PC-9 (cell line): Measurements from ENCODE around the gene ZNF609. TPM values are rescaled to one million over a fixed set of nuclear protein-coding genes. Genes with fewer than 3 reads are reported as not detected.

ENCODE experiments used
- BruUV-seq: library from RNA; stranded (reverse); fragments of 400-500 nt; replicated peaks from 2 replicates; lab custom pipeline; 2021; lab: Mats Ljungman, UMichigan
- CTCF ChIA-PET: fragments of 300-600 bp; sonication (Branson Sonifier 250); formaldehyde crosslinking; loops from one replicate; lab custom pipeline; 2022; ENCODE audit warnings: antibody characterized with exemption; lab: Charles Lee
- POLR2A ChIA-PET: fragments of 300-600 bp; sonication (Branson Sonifier 250); formaldehyde crosslinking; loops from one replicate; lab custom pipeline; 2022; ENCODE audit warnings: antibody characterized with exemption; ENCODE audit not compliant: unreplicated experiment; lab: Charles Lee
- DNase-seq, 2 experiments: peaks; one replicate each; pipeline versions ENCODE4 v3.0.0 to v3.0.0-alpha.2; 2015 to 2022; ENCODE audit warnings: mixed read lengths in 1 of 2
- H2AFZ ChIP-seq: fragments of 200-600 bp; sonication (generic); 2 replicates; pipeline ENCODE4 v1.8.1; 2017; ENCODE audit warnings: antibody characterized with exemption
- H3F3A ChIP-seq: fragments of 200-600 bp; sonication (generic); 2 replicates; pipeline ENCODE4 v1.8.1; 2017; ENCODE audit warnings: antibody characterized with exemption, mild to moderate bottlenecking, low read depth; ENCODE audit not compliant: insufficient read depth
- H3K27ac ChIP-seq: fragments of 200-600 bp; sonication (generic); 2 replicates; pipeline ENCODE4 v1.6.1; 2016; ENCODE audit warnings: mixed run types
- H3K27me3 ChIP-seq: fragments of 200-600 bp; sonication (generic); 2 replicates; pipeline ENCODE4 v1.6.1; 2016; ENCODE audit warnings: low read depth, mixed run types; ENCODE audit not compliant: insufficient read depth
- H3K36me3 ChIP-seq: fragments of 200-600 bp; sonication (generic); 2 replicates; pipeline ENCODE4 v1.6.1; 2016; ENCODE audit warnings: low read depth, mixed run types
- H3K4me1 ChIP-seq: fragments of 200-600 bp; sonication (generic); replicated peaks from 2 replicates; pipeline ENCODE4 v1.6.1; 2016; ENCODE audit warnings: mixed run types; ENCODE audit not compliant: insufficient read depth
- H3K4me2 ChIP-seq: fragments of 200-600 bp; sonication (generic); 2 replicates; pipeline ENCODE4 v1.6.1; 2017; ENCODE audit warnings: mixed run types
- H3K4me3 ChIP-seq: fragments of 200-600 bp; sonication (generic); 2 replicates; pipeline ENCODE4 v1.6.1; 2016; ENCODE audit warnings: mixed run types
- H3K79me2 ChIP-seq: fragments of 200-600 bp; sonication (generic); 2 replicates; pipeline ENCODE4 v1.6.1; 2017; ENCODE audit warnings: low read depth, mixed run types
- H3K9me2 ChIP-seq: fragments of 200-600 bp; sonication (generic); 2 replicates; pipeline ENCODE4 v1.8.1; 2017; ENCODE audit warnings: mild to moderate bottlenecking; ENCODE audit not compliant: insufficient read depth
- H3K9me3 ChIP-seq: fragments of 200-600 bp; sonication (generic); 2 replicates; pipeline ENCODE4 v1.8.1; 2016; ENCODE audit warnings: low read depth; ENCODE audit not compliant: insufficient read depth
- H4K20me1 ChIP-seq: fragments of 200-600 bp; sonication (generic); 2 replicates; pipeline ENCODE4 v1.8.1; 2017; ENCODE audit not compliant: insufficient read depth
- EZH2 ChIP-seq: fragments of 200-600 bp; sonication (generic); IDR thresholded peaks from 2 replicates; pipeline ENCODE4 v1.8.0; 2017; ENCODE audit warnings: antibody characterized with exemption, low read depth
- intact Hi-C: fragments of 100-400 bp; cut with micrococcal nuclease; formaldehyde crosslinking; loops from one replicate; pipeline ENCODE4 v1.10.0; 2022; ENCODE audit not compliant: unreplicated experiment
- total RNA-seq: library from RNA; stranded (reverse); gene quantifications from 2 replicates; pipeline ENCODE4 v1.2.3, GENCODE V29; 2021
- TF ChIP-seq, protein P1 (sequence below): fragments of 200-600 bp; sonication (generic); conservative IDR thresholded peaks from 2 replicates; pipeline ENCODE4 v1.6.1; 2017; ENCODE audit warnings: mixed run types, antibody characterized with exemption, mild to moderate bottlenecking, moderate library complexity

ZNF609 gene
- total RNA-seq, 1 experiment from 2014 or later = 38.6 TPM

DNA sequence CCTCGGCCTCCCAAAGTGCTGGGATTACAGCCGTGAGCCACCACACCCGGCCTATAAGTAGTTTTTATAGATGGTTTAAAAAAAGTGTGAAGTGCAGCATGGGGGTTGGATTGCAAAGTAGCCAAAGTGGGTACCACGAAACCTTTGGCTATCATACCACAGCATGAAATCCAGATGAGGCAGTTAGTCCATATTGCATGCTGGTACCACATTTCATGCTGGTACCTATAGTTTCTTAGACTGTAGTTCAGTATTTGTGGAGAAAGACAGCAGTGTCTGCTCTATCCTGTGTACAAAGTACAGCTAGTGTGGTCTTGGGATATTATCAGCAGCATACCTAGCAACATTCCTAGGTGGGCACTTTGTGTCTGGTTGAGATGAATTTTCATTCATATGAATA is 11.8 kb downstream of the ZNF609 start:
- intact Hi-C loops = no loop called here
- H3K36me3 ChIP-seq = no peaks in the 10 kb centered on the region

DNA sequence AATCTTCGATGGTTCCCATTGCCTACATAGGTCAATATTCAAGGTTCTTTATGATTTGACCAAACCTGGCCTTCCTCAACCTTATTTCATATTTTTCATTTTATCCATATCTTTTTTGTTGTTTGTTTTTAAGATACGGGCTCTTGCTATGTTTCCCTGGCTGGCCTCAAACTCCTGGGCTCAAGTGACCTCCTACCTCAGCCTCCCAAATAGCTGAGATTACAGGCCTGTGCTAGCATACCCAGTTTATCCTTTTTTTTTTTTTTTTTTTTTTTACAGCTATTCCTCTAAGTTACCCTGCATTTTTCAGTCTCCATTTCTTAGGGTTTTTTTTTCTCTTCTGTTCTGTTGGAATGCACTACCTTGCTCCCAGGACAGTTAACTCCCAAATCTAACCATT is 14.5 kb downstream of the ZNF609 start:
- Histone ChIP-seq H3K4me2 (no peak overlapping the region), H3K79me2 (no peaks in the 10 kb centered on the region), H4K20me1 (no peaks in the 10 kb centered on the region), H3K27me3 (no peaks in the 10 kb centered on the region), H3K36me3 (no peaks in the 10 kb centered on the region), H3K4me1 (no peaks in the 10 kb centered on the region), H2AFZ (no peak overlapping the region), H3K9me2 (no peaks in the 10 kb centered on the region), H3K27ac (no peak overlapping the region), H3F3A (no peaks in the 10 kb centered on the region), H3K9me3 (no peaks in the 10 kb centered on the region), H3K4me3 (no peak overlapping the region)
- BruUV-seq = no TSS peak
- TF ChIP-seq, protein P1, sequence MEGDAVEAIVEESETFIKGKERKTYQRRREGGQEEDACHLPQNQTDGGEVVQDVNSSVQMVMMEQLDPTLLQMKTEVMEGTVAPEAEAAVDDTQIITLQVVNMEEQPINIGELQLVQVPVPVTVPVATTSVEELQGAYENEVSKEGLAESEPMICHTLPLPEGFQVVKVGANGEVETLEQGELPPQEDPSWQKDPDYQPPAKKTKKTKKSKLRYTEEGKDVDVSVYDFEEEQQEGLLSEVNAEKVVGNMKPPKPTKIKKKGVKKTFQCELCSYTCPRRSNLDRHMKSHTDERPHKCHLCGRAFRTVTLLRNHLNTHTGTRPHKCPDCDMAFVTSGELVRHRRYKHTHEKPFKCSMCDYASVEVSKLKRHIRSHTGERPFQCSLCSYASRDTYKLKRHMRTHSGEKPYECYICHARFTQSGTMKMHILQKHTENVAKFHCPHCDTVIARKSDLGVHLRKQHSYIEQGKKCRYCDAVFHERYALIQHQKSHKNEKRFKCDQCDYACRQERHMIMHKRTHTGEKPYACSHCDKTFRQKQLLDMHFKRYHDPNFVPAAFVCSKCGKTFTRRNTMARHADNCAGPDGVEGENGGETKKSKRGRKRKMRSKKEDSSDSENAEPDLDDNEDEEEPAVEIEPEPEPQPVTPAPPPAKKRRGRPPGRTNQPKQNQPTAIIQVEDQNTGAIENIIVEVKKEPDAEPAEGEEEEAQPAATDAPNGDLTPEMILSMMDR = no peak
- TF ChIP-seq EZH2 = no peak
- ChIA-PET POLR2A (no interaction called here), CTCF (interaction anchor here (0.6 kb wide), 1 partner anchor 1008 kb away, joined by 6 read pairs; no protein-coding TSS in a partner anchor)
- no peak for DNase-seq
- intact Hi-C loops = no loop called here

More for the DNA sequence above, 11.8 kb downstream of the ZNF609 start:
- Histone ChIP-seq H3K9me3 (no peaks in the 10 kb centered on the region), H3F3A (no peaks in the 10 kb centered on the region), H3K4me1 (no peaks in the 10 kb centered on the region), H3K27me3 (no peaks in the 10 kb centered on the region), H4K20me1 (no peaks in the 10 kb centered on the region), H3K27ac (no peak overlapping the region), H2AFZ (no peak overlapping the region), H3K79me2 (peaks cover 4% of the 10 kb centered on the region), H3K9me2 (no peaks in the 10 kb centered on the region), H3K4me2 (no peak overlapping the region), H3K4me3 (no peak overlapping the region)
- ChIA-PET POLR2A (no interaction called here), CTCF (no interaction called here)
- no peak for DNase-seq
- TF ChIP-seq, protein P1 = no peak
- TF ChIP-seq EZH2 = no peak
- BruUV-seq = no TSS peak

DNA sequence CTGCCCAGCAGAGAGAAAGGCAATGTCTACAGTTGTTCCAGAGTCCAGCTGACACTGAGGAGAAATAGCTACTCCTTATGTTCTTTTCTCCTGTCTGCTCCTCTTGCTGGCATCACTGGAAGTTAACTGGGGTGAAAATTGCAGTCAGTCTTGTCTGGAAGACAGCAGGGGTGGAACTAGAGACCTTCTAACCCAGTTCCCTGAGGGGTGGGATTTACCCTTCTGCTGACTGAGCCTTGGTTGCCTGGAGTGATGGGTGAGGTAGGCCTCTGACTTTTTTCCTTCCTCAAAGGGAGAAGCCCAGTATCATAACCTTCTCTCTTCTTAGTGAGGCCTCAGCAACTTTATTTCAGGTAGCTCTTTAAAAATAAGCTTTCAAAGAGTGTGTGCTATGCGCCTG is 16.2 kb downstream of the ZNF609 start:
- H4K20me1 ChIP-seq = no peaks in the 10 kb centered on the region
- H3K9me2 ChIP-seq = no peaks in the 10 kb centered on the region
- H3F3A ChIP-seq = no peaks in the 10 kb centered on the region
- H3K4me1 ChIP-seq = no peaks in the 10 kb centered on the region
- no peak overlapping the region for H3K4me2 ChIP-seq
- no peaks in the 10 kb centered on the region for H3K79me2 ChIP-seq
- no TSS peak for BruUV-seq
- H3K4me3 ChIP-seq = no peak overlapping the region
- no peak overlapping the region for H3K27ac ChIP-seq
- no peak for TF ChIP-seq EZH2
- TF ChIP-seq, protein P1 = no peak
- H3K9me3 ChIP-seq = no peaks in the 10 kb centered on the region
- no peak overlapping the region for H2AFZ ChIP-seq
- CTCF ChIA-PET = no interaction called here
- H3K27me3 ChIP-seq = no peaks in the 10 kb centered on the region
- intact Hi-C loops = no loop called here
- H3K36me3 ChIP-seq = no peaks in the 10 kb centered on the region
- no peak for DNase-seq
- POLR2A ChIA-PET = interaction anchor here (0.6 kb wide), 1 partner anchor 313 kb away, joined by 3 read pairs; no protein-coding TSS in a partner anchor
